Activated CD4-positive, alpha-beta T cell treated with anti-CD3 and anti-CD28 coated beads for 24 hours (primary cell): ENCODE results near the gene SIDT2.
"Not testable (repeated sequence)": the region's sequence is repeated elsewhere in the genome, so short reads cannot be mapped to it uniquely, and the experiment has no call there.

Experiments
- DNase-seq, 2 donors: peaks; one replicate each; pipeline ENCODE4 v3.0.0-alpha.2; 2020; ENCODE audit warnings: low read depth in 2 of 2

The SIDT2 gene

GRCh38 chr11:117204283-117205080 lies 25.9 kb downstream of the SIDT2 start:
- no peak for DNase-seq

DNA sequence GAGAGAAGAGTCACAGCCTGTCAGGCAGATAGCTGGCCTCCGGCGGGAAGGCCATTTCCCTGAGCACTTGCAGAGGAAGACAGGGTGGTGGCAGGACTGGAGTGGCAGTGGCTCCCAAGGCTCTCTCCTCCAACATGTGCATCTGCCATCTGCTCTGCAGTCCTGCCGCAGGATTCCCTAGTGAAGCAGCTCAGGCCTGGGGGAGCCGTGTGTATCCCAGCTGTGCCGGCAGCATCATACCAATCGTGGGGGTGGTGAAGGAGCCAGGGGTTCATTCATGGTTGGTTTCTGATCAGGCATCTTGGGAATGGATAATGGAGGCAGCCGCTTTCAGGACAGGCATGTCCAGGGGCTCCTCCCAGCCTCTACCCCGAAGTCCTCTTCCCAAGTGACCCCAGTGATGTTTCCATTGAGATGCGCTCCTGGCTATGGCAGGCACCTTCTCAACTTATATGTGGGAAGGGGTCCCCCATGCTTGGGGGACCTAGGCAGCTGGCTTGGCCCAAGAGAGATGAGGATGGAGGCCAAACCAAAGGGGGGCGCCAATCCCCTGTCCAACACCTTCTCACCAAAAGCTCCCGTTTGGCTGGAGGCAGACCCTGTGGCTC lies 26.8 kb downstream of the SIDT2 start:
- no peak for DNase-seq

DNA sequence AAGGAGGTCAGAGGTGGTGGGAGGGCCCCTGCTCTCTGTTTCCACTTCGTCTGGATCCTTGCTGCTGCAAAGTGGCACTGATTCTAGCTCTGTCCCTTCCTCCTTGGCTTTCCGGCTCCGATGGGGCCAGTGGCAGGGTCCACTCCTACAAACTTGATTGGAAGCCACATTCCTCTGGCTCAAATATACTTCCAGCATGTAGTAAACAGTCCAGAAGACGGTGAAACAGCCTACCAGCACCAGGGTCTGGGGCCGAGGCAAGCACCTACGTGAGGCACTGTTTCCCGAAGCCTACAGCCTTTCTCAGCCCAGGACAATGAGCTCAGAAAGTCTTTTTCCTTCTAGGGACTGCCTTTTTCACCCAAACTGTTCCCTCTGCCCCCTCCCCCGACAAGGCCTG lies 27.6 kb downstream of the SIDT2 start:
- not testable (repeated sequence) for DNase-seq

GRCh38 chr11:117206859-117207258 lies 28.3 kb downstream of the SIDT2 start:
- DNase-seq = not testable (repeated sequence)

DNA sequence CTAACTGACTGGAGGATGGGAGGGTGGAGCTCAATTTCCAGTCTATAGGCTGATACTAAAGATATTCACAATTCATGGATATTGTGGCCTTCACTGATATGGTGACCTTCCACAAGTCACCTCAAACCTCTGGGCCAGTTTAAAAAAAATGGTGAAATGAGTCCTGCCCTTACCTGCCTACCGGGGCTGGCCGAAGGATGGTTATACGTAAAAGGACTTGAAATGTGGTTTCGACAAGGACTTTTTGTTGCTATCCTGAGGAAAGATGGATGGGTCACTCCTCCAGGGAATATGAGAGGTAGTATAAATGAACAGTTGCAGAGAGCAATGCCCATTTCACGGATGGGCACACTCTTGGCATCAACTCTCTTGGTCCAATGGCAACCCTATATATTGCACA lies 28.9 kb downstream of the SIDT2 start:
- not testable (repeated sequence) for DNase-seq

- DNase-seq = not testable (repeated sequence)
Observed at GRCh38 chr11:117208710-117209109, 30.2 kb downstream of the SIDT2 start.

DNA sequence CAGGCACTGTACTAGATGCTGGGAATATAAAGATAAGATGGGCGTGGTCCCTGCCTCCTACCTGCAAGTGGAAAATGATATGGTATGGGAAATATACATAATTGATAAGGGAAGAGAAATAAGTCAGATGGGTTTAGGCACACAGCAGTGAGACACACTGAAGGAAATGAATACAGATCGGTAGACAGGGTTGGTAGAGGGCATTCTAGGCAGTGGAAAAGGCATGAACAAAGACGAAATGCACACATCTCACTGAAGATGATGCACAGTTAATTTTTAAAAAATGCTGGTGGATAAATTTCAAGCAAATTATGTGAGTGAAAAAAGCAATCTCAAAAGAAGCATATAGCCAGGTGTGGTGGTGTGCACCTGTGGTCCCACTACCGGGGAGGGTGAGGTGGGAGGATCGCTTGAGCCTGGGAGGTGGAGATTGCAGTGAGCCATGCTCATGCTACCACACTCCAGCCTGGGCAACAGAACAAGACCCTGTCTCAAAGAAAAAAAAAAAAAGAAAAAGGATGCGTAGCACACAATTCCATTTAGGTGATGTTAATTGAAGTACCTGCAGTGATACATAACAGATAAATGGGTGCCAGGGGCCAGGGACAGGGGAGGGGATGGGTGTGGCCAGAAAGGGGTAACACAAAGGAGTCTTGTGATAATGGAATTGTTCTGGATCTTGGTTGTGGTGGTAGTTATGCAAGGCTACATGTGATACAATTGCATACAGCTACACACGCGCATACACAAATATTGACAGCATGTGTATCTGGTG lies 31.0 kb downstream of the SIDT2 start:
- not testable (repeated sequence) for DNase-seq

DNA sequence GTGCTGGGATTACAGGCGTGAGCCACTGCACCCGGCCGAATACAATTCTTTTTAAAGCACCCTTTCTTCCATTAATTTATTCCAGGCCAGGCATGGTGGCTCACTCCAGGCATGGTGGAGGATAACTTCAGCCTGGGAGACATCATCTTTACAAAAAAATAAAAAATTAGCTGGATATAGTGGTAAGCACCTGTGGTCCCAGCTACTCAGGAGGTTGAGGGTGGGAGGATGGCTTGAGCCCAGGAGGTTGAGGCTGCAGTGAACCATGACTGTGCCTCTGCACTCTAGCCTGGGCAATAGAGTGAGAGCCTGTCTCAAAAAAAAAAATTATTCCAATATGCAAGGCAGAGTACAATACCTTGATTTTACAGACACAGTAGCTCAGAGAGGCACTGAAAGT lies 32.1 kb downstream of the SIDT2 start:
- no peak for DNase-seq

DNA sequence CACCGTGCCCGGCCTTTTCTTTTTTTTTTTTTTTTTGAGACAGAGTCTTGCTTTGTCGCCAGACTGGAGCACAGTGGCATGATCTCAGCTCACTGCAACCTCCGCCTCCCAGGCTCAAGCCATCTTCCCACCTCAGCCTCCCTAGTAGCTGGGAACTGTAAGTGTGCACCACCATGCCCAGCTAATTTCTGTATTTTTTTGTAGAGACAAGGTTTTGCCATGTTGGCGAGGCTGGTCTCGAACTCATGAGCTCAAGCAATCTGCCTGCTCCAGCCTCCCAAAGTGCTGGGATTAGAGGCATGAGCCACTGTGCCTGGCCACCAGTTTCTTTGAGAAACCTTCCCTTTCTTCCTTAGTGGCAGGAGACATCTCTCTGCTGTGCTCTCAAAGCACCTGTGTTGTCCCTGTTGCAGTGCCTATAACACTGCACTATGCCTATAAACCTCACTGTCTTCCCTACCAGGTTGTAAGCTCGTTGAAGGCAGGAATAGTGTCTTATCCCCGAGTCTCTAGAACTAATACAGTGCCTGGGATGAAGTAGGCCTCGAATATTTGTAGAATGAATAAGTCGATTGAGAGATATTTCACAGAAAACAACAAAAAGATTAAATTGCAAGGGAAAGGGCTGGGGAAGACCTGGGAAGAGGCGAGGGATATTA lies 34.3 kb downstream of the SIDT2 start:
- no peak for DNase-seq

DNA sequence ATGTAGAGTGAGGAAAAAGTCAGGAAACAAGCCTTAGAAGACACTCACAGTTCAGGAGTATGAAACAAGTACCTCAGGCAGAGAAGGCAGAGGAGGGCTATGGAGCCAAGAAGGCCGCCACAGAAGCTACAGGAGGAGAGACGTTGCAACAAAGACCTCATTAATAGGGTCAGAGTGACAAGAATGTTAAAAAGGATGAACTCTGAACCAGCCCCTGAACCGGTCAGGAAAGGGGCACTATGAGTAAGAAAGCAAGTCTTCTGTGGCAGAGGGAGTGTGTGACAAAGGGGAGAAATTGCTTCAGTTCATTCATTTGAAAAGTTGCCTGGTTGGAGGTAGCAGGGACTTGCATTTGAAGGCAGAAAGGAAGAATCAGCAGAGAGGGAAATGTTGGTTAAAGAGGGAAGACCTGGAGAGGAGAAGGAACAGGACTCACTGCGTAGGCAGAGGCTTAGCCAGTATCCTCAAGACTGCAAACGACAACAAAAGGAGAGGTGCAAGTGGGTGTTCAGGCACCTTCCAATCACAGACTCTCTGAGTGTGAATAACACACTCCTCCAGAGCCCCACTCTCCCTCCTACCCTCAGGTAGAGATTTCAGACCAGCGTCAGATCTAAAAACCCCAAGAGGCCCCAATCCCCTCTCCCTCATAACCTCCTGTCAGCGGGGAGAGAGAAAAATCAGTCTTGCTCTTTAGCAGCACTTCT lies 36.0 kb downstream of the SIDT2 start:
- DNase-seq = no peak

- no peak for DNase-seq
Observed at GRCh38 chr11:117217141-117218084, 38.9 kb downstream of the SIDT2 start.

DNA sequence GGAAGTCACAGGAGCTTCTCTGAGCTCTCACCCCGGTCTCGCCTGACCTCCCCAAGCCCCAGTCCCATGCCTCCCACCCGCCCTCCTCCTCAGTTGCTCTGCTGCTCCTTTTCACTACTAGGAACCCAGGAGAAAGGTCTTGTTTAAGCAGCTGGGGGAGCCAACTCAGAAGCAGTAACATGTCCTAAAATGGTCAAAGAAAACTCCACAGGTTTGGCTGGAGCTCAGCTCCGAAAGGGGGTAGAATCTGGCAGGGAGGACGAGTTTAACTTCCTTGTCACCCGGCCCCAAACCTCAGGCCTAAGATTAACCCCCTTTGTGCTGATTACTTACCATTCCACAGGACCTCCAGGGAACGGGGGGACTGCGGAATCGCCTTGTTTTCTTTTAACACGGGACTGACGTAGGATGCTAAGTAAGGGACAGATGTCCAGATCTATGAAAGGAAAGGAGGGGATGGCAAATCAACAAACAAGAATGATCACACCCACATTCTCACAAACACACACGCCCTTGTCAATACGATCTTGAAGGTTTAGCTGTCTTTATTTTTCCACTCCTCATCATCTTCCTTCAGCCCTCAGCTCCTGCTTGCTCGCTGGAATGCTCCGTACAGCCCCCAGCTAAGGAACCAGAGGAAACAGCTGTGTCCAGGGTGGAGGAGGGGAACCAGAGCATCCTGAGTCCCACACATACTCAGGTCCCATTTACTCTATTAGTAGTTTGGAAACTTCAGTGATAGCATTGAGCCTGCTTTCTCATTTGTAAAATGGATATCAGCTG lies 39.8 kb downstream of the SIDT2 start:
- DNase-seq = no peak

GRCh38 chr11:117219001-117219400 lies 40.5 kb downstream of the SIDT2 start:
- DNase-seq = no peak

DNA sequence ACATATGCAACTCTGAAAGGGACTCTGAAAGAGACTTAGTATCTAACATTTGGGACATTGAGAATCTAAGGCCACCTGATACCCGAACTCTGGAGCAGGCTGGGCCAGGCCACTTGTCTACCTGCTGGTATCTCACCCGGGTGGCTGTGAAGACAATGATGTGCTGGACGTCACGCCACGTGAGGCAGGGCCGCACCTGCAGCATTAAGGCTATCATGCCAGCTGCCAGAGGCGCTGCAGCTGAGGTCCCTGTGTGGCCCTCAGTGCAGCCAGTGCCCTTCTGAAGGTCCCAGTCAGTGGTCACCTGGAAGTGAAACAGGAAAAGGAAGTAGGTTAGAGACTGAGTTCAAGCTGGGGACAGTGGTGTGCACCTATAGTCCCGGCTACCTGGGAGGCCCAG lies 40.9 kb downstream of the SIDT2 start:
- DNase-seq = no peak

GRCh38 chr11:117219995-117220394 lies 41.5 kb downstream of the SIDT2 start:
- DNase-seq = no peak

- DNase-seq = no peak
Observed at GRCh38 chr11:117220568-117220967, 42.0 kb downstream of the SIDT2 start.

- no peak for DNase-seq
Observed at GRCh38 chr11:117220999-117221774, 42.6 kb downstream of the SIDT2 start.

DNA sequence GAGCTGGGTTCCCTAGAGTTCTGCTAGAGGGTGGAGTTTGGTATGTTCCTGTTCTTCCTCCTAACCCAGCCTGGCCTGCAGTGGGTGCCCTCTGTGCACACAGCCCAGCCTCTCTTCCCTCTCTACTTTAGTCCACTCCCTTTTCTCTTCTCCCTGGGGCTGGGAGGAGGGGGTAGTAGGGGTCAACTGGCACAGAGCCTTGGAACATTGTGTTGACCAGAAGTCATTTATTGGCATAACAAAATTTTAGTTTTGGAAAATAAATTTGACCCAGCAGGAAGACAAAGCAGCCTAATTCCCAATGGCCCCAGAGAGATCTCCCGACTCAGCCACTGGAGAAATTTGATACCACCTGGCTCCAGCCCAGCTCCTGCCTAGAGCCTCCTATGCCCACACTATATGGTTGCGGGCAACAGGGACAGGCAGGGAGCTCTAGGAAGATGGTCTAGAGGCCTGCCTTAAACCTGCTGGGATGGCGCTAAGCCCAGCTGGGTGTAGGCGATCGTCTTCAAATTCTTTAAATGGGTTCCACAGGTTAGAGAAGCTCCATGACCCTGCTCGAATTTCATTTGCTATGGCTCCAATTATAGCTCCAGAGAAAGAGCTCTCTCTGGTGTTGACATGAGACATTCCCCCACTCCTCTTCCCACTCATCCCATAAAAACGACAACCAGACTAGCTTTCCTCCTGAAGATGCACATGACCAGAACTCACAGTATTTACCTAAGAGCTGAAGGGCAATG lies 43.4 kb downstream of the SIDT2 start:
- DNase-seq = no peak
